ENCODE measurements around the gene TMOD1. TPM values are rescaled to one million over a fixed set of nuclear protein-coding genes. Genes with fewer than 3 reads are reported as not detected.
"Not testable (repeated sequence)": the region's sequence is repeated elsewhere in the genome, so short reads cannot be mapped to it uniquely, and the experiment has no call there.

The TMOD1 gene
- total and polyA plus RNA-seq, 2 of the 8 experiments (the other 6 are each of a cell fraction or from before 2014, with no cell fraction given), result 0.17 to 0.88 TPM

GRCh38 chr9:97456841-97457240, 44.6 kb upstream of the TMOD1 start:
- DNase-seq (ENCODE audit: low read depth in 1 of 2, low spot score in 2 of 2); H3K4ac ChIP-seq (replicated peaks; ENCODE audit: insufficient read length, low read depth, low read length); H3K4me2 ChIP-seq (ENCODE audit: insufficient read depth in 1 of 2, low read depth in 2 of 2, low read length in 2 of 2); H3K79me2 ChIP-seq (ENCODE audit: control insufficient read depth in 1 of 2, insufficient read depth in 2 of 2, low read length in 2 of 2); H3K4me3 ChIP-seq (ENCODE audit: extremely low read depth in 1 of 4, insufficient read depth in 2 of 4, low read depth in 3 of 4, low read length in 4 of 4); POLR2A ChIA-PET (ENCODE audit: partially characterized antibody); H3K27me3 ChIP-seq (replicated peaks in 1 of 4; ENCODE audit: control insufficient read depth in 3 of 4, extremely low read depth in 1 of 4, insufficient read depth in 3 of 4, low read length in 3 of 4); H3K9me3 ChIP-seq (ENCODE audit: insufficient read depth in 2 of 2, low read depth in 1 of 2, low read length in 1 of 2); H3K56ac ChIP-seq (replicated peaks; ENCODE audit: insufficient read length, low read depth, low read length); H2BK20ac ChIP-seq (ENCODE audit: low read length); H4K8ac ChIP-seq (ENCODE audit: extremely low read depth, insufficient read depth, low read length); H2BK15ac ChIP-seq (ENCODE audit: low read length); H3K23me2 ChIP-seq (ENCODE audit: low read depth, low read length); H2AFZ ChIP-seq (ENCODE audit: low read length); H2BK5ac ChIP-seq (ENCODE audit: low read depth, low read length); H3K79me1 ChIP-seq (ENCODE audit: low read depth, low read length); H4K5ac ChIP-seq (ENCODE audit: insufficient read length, low read depth, low read length); H3K23ac ChIP-seq (ENCODE audit: insufficient read length); H2BK12ac ChIP-seq (ENCODE audit: low read depth, low read length); H2BK120ac ChIP-seq (replicated peaks; ENCODE audit: low read depth, low read length); H3K14ac ChIP-seq (ENCODE audit: insufficient read length); H2AK5ac ChIP-seq (ENCODE audit: low read depth, low read length); H3K4me1 ChIP-seq (replicated peaks in 1 of 4; ENCODE audit: control insufficient read depth in 3 of 4, insufficient read depth in 4 of 4, low read length in 3 of 4); H3K18ac ChIP-seq (ENCODE audit: extremely low read depth, low read length); H3K36me3 ChIP-seq (ENCODE audit: control insufficient read depth in 2 of 4, insufficient read depth in 4 of 4, low read length in 3 of 4); H4K91ac ChIP-seq (replicated peaks; ENCODE audit: insufficient read length, low read length); H4K20me1 ChIP-seq (replicated peaks in 1 of 2; ENCODE audit: control insufficient read depth in 1 of 2, insufficient read depth in 2 of 2, low read length in 2 of 2); H3K27ac ChIP-seq (ENCODE audit: low read depth, low read length); FAIRE-seq; H3K9ac ChIP-seq (replicated peaks in 1 of 4; ENCODE audit: extremely low read depth in 1 of 4, low read depth in 3 of 4, low read length in 3 of 4): not testable (repeated sequence)
- CTCF ChIA-PET (ENCODE audit: partially characterized antibody), result interaction anchor here (0.9 to 2.5 kb wide), 2 partner anchors 12 to 30 kb away, joined by 3 to 7 read pairs; no protein-coding TSS in a partner anchor

All from H1 (cell line).